Activated CD8-positive, alpha-beta memory T cell treated with anti-CD3 and anti-CD28 coated beads, Interleukin-2, amount 50 U/mL, for 4 hours (primary cell): Measurements from ENCODE around the gene MAL.

Experiments used
- DNase-seq: peaks from one replicate; pipeline ENCODE4 v3.0.0-alpha.2; 2020

The MAL gene

GRCh38 chr2:95025406-95026319 lies at the start of gene MAL:
MAL (plus strand) TSS chr2:95025708; CDS start chr2:95025793, 85 bp downstream.
- DNase-seq: peak; percentile 59

GRCh38 chr2:94977826-94978225 lies 47.7 kb upstream of the MAL start:
- DNase-seq: no peak

GRCh38 chr2:94978917-94979316 lies 46.6 kb upstream of the MAL start:
- DNase-seq: no peak

- no peak for DNase-seq
Measured at GRCh38 chr2:94979406-94980375, 45.8 kb upstream of the MAL start.

- no peak for DNase-seq
Measured at GRCh38 chr2:94980406-94980805, 45.1 kb upstream of the MAL start.

- no peak for DNase-seq
Measured at GRCh38 chr2:94982156-94982555, 43.4 kb upstream of the MAL start.

- DNase-seq: no peak
Measured at GRCh38 chr2:94982675-94983074, 42.8 kb upstream of the MAL start.

GRCh38 chr2:94984964-94985575 lies 40.4 kb upstream of the MAL start:
- no peak for DNase-seq

GRCh38 chr2:94985636-94986035 lies 39.9 kb upstream of the MAL start:
- DNase-seq: no peak

GRCh38 chr2:94986392-94986963 lies 39.0 kb upstream of the MAL start:
- no peak for DNase-seq

GRCh38 chr2:94987074-94988020 lies 38.2 kb upstream of the MAL start:
- no peak for DNase-seq

- no peak for DNase-seq
Measured at GRCh38 chr2:94990956-94991355, 34.6 kb upstream of the MAL start.

- DNase-seq: no peak
Measured at GRCh38 chr2:94992360-94992759, 33.1 kb upstream of the MAL start.

GRCh38 chr2:94993176-94994062 lies 32.1 kb upstream of the MAL start:
- no peak for DNase-seq

GRCh38 chr2:94994063-94994913 lies 31.2 kb upstream of the MAL start:
- no peak for DNase-seq

GRCh38 chr2:94994914-94995552 lies 30.5 kb upstream of the MAL start:
- DNase-seq: no peak

GRCh38 chr2:94995553-94996304 lies 29.8 kb upstream of the MAL start:
- no peak for DNase-seq
